Fibroblast of pulmonary artery (primary cell): ENCODE data around the gene CPNE4.

Experiments
- DNase-seq: peaks from one replicate; pipeline ENCODE4 v3.0.0-alpha.2; 2010; ENCODE audit warnings: low read depth
- H3K4me3 ChIP-seq: replicated peaks from 2 replicates; pipeline ENCODE4 v1.5.1; 2011; ENCODE audit warnings: low read depth, mild to moderate bottlenecking, control low read depth, low read length, moderate library complexity
- CTCF ChIP-seq: IDR thresholded peaks from 2 replicates; pipeline ENCODE4 v1.5.1; 2011; ENCODE audit warnings: mild to moderate bottlenecking, control low read depth, low read length, inconsistent platforms; ENCODE audit errors: missing control alignments

The CPNE4 gene

DNA sequence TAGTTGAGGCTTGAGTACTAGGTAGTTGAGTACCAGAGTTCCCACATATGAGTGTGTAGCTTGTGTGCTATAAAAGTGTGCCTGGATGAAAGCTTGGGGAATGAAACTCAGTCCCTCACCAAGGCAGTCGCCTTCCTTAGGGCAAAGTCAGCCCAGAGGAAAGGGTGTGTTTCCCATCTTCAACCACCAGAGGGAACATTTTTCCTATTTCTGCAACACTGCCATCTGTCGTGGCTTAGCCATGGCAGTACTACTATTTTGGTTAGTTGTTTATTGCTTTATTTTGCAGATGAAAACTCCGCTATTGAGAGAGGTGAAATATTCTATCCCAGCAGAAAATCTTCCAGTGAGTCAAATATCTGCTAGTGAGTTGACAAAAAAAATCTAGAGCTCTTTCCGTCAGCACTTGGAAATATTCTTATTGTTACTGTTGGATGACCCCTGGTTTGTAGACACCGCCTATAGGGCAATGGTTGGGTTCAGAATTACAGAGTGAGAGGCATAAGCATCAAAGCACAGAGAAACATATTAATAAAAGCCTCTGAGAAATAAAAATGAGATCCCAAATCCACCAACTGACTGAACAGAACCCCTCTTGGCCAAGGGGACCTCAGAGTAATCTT is 239.9 kb downstream of the CPNE4 start:
- peak; percentile 79 for DNase-seq
- no peak overlapping the region for H3K4me3 ChIP-seq
- peak; percentile 94 for TF ChIP-seq CTCF

DNA sequence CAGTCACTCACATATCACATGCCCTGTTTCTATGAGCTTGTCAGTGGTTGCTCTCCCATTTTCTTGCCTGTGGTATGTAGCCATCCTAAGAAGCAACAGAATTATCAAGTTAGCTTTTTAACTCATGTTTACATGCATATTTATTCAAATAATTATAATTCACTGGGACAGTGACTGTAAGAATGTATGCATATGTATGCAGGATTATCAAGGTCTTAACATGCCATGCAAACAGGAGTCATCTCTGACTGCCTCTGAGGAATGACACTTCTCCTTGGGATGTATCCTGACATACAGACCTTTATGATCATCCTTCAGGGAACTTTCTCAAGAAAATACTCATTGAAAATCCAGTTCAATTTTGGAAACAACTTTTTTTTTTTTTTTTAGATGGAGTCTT is 240.9 kb downstream of the CPNE4 start:
- TF ChIP-seq CTCF, result no peak
- no peak overlapping the region for H3K4me3 ChIP-seq
- no peak for DNase-seq

- DNase-seq, result no peak
- no peak for TF ChIP-seq CTCF
Observed at GRCh38 chr3:131789188-131789587, 245.6 kb downstream of the CPNE4 start.

DNA sequence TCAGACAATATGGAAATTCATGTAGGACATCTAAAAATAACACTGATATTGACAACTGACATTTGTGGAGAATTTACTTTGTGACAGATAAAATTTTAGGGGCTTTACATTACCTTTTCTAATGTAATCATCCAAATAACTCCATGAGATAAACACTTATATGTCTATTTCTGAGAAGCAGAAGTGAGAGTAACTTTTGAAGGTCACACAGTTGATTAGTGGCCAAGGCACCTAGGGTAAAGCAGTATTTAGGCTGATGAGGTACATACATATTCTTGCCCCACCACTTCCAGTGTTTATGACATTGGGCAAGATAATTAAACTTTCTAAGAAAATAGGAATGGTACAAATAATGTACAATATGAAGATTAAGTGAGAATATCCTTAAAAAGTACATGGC is 248.4 kb downstream of the CPNE4 start:
- H3K4me3 ChIP-seq, result no peak overlapping the region
- TF ChIP-seq CTCF, result no peak
- no peak for DNase-seq

More at GRCh38 chr3:131789188-131789587, 245.6 kb downstream of the CPNE4 start:
- H3K4me3 ChIP-seq, result no peak overlapping the region

DNA sequence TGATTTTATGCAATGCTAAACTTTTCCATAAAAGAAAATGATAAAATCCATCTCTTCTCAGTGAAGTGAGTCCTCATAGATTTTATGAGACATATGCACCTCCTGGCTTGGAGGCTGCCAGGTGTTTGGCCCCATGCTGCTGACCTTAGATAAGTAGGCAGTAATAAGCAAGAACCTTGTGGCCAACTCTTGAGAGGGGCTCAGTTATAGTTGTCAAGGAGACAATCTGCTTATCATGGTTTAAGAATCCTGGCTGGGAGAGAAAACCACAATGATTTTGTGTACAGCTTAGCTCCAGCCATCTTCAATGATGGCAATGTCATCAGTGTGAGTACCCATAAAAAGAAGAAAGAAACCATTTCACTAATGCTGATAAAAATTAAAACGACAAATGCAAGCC is 252.1 kb downstream of the CPNE4 start:
- TF ChIP-seq CTCF, result no peak
- no peak for DNase-seq
- no peak overlapping the region for H3K4me3 ChIP-seq

- DNase-seq, result no peak
- TF ChIP-seq CTCF, result no peak
- H3K4me3 ChIP-seq, result no peak overlapping the region
Observed at GRCh38 chr3:131778526-131778925, 256.3 kb downstream of the CPNE4 start.

DNA sequence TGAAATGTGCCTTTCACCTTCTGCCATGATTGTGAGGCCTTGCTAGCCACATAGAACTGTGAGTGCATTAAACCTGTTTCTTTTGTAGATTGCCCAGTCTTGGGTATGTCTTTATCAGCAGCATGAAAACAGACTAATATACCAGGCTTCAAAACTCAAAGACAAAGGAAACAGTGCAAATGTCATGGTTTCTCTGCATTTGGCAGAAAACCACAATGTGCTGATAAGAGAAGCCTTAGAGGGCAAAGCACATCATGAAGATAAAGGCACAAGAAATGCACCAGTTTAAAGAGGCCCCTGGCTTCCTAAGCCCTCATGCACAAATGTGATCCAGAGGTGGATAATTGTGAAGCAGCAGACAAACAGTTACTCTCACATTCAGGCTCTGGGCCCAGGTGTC is 259.2 kb downstream of the CPNE4 start:
- no peak for DNase-seq
- no peak overlapping the region for H3K4me3 ChIP-seq
- TF ChIP-seq CTCF, result no peak
